GM06990 (cell line): ENCODE results near the gene DIP2B.

ENCODE experiments used
- DNase-seq: peaks from one replicate; pipeline ENCODE4 v3.0.0-alpha.2; 2011; ENCODE audit not compliant: insufficient read length; ENCODE audit errors: extremely low read depth
- H3K27me3 ChIP-seq: replicated peaks from 2 replicates; pipeline ENCODE4 v1.6.0; 2011; ENCODE audit warnings: low read length; ENCODE audit not compliant: control insufficient read depth, insufficient read depth
- H3K36me3 ChIP-seq: 2 replicates; pipeline ENCODE4 v1.5.1; 2011; ENCODE audit warnings: low read length; ENCODE audit not compliant: control insufficient read depth, insufficient read depth
- H3K4me3 ChIP-seq: replicated peaks from 2 replicates; pipeline ENCODE4 v1.5.1; 2011; ENCODE audit warnings: low read depth, mild to moderate bottlenecking, control low read depth, low read length
- CTCF ChIP-seq: IDR thresholded peaks from 2 replicates; pipeline ENCODE4 v1.5.1; 2011; ENCODE audit warnings: low read length, control low read depth, mild to moderate bottlenecking, inconsistent platforms; ENCODE audit not compliant: insufficient read depth, poor library complexity, severe bottlenecking

Gene DIP2B

GRCh38 chr12:50733706-50734105 is 228.9 kb downstream of the DIP2B start:
- no peak for TF ChIP-seq CTCF
- H3K36me3 ChIP-seq: peaks cover 6% of the 10 kb centered on the region
- no peak overlapping the region for H3K4me3 ChIP-seq
- DNase-seq: no peak
- H3K27me3 ChIP-seq: no peaks in the 10 kb centered on the region

- peak; percentile 75 for TF ChIP-seq CTCF
- Histone ChIP-seq H3K27me3 (no peaks in the 10 kb centered on the region), H3K36me3 (peaks cover 7% of the 10 kb centered on the region), H3K4me3 (no peak overlapping the region)
- DNase-seq: no peak
Observed at GRCh38 chr12:50734409-50735263, 229.9 kb downstream of the DIP2B start.

GRCh38 chr12:50739611-50740010 is 234.8 kb downstream of the DIP2B start:
- no peak for DNase-seq
- Histone ChIP-seq H3K4me3 (no peak overlapping the region), H3K27me3 (no peaks in the 10 kb centered on the region), H3K36me3 (peaks cover 18% of the 10 kb centered on the region)
- TF ChIP-seq CTCF: no peak

GRCh38 chr12:50740307-50740706 is 235.5 kb downstream of the DIP2B start:
- no peak overlapping the region for H3K4me3 ChIP-seq
- no peaks in the 10 kb centered on the region for H3K27me3 ChIP-seq
- TF ChIP-seq CTCF: no peak
- H3K36me3 ChIP-seq: peaks cover 18% of the 10 kb centered on the region
- DNase-seq: no peak

GRCh38 chr12:50742776-50743175 is 238.0 kb downstream of the DIP2B start:
- no peak for TF ChIP-seq CTCF
- no peak overlapping the region for H3K4me3 ChIP-seq
- no peak for DNase-seq
- H3K27me3 ChIP-seq: no peaks in the 10 kb centered on the region
- peaks cover 21% of the 10 kb centered on the region for H3K36me3 ChIP-seq
